Brain microvascular endothelial cell (primary cell): Measurements from ENCODE around the gene MFN2.
"Not testable (repeated sequence)": the region's sequence is repeated elsewhere in the genome, so short reads cannot be mapped to it uniquely, and the experiment has no call there.

Experiments
- DNase-seq: peaks from one replicate; pipeline ENCODE4 v3.0.0-alpha.2; 2020
- H3K27ac ChIP-seq: fragments of 250-450 bp; sonication (Bioruptor Pico); 2 replicates; pipeline ENCODE4 v1.5.1; 2020; ENCODE audit warnings: mild to moderate bottlenecking, moderate library complexity
- H3K27me3 ChIP-seq: fragments of 250-450 bp; sonication (Bioruptor Pico); replicated peaks from 2 replicates; pipeline ENCODE4 v1.5.1; 2020; ENCODE audit warnings: mild to moderate bottlenecking
- H3K36me3 ChIP-seq: fragments of 250-450 bp; sonication (Bioruptor Pico); replicated peaks from 2 replicates; pipeline ENCODE4 v1.5.1; 2020; ENCODE audit warnings: mild to moderate bottlenecking
- H3K4me3 ChIP-seq: 2 replicates; pipeline ENCODE4 v1.5.1; 2011; ENCODE audit warnings: low read depth, mild to moderate bottlenecking, control low read depth, low read length, moderate library complexity
- CTCF ChIP-seq: IDR thresholded peaks from 2 replicates; pipeline ENCODE4 v1.5.1; 2011; ENCODE audit warnings: low read depth, mild to moderate bottlenecking, moderate library complexity, low read length, control low read depth, inconsistent platforms; ENCODE audit errors: missing control alignments
- in situ Hi-C: cut with HindIII; loops from 2 replicates; pipeline ENCODE4 v1.10.0; 2017; ENCODE audit warnings: low sequenced_read_pairs, low pct_ligation_motif_present

Gene MFN2

GRCh38 chr1:11938722-11939526 is 41.3 kb upstream of the MFN2 start:
- Histone ChIP-seq H3K27ac (no peak overlapping the region), H3K36me3 (peaks cover 24% of the 10 kb centered on the region), H3K4me3 (no peak overlapping the region), H3K27me3 (no peaks in the 10 kb centered on the region)
- no peak for DNase-seq
- TF ChIP-seq CTCF: no peak
- in situ Hi-C loops: no loop called here

- H3K4me3 ChIP-seq, H3K27ac ChIP-seq, DNase-seq, H3K27me3 ChIP-seq, in situ Hi-C loops: not testable (repeated sequence)
- H3K36me3 ChIP-seq: peaks cover 30% of the 10 kb centered on the region
Observed at GRCh38 chr1:11939794-11940193, 40.5 kb upstream of the MFN2 start.

- in situ Hi-C loops: no loop called here
- TF ChIP-seq CTCF: no peak
Observed at GRCh38 chr1:11940260-11940921, 39.9 kb upstream of the MFN2 start.

GRCh38 chr1:11942280-11942679 is 38.0 kb upstream of the MFN2 start:
- no peak overlapping the region for H3K27ac ChIP-seq
- H3K27me3 ChIP-seq: no peaks in the 10 kb centered on the region
- H3K4me3 ChIP-seq: no peak overlapping the region
- in situ Hi-C loops: no loop called here
- no peak for TF ChIP-seq CTCF
- no peak for DNase-seq
- H3K36me3 ChIP-seq: peaks cover 46% of the 10 kb centered on the region

More at GRCh38 chr1:11940260-11940921, 39.9 kb upstream of the MFN2 start:
- DNase-seq: no peak
- H3K4me3 ChIP-seq: no peak overlapping the region
- H3K36me3 ChIP-seq: peaks cover 34% of the 10 kb centered on the region
- no peak overlapping the region for H3K27ac ChIP-seq
- H3K27me3 ChIP-seq: no peaks in the 10 kb centered on the region

GRCh38 chr1:11943619-11944018 is 36.6 kb upstream of the MFN2 start:
- no peak overlapping the region for H3K27ac ChIP-seq
- TF ChIP-seq CTCF: no peak
- peaks cover 51% of the 10 kb centered on the region for H3K36me3 ChIP-seq
- in situ Hi-C loops: no loop called here
- H3K4me3 ChIP-seq: no peak overlapping the region
- no peak for DNase-seq
- H3K27me3 ChIP-seq: no peaks in the 10 kb centered on the region

- no peak overlapping the region for H3K4me3 ChIP-seq
- H3K27ac ChIP-seq: no peak overlapping the region
- peaks cover 59% of the 10 kb centered on the region for H3K36me3 ChIP-seq
- no peak for DNase-seq
- in situ Hi-C loops: no loop called here
- H3K27me3 ChIP-seq: no peaks in the 10 kb centered on the region
- no peak for TF ChIP-seq CTCF
Observed at GRCh38 chr1:11944358-11944931, 35.8 kb upstream of the MFN2 start.
